T-helper 9 cell (primary cell): ENCODE measurements around the gene TRABD2B.

Experiments
- DNase-seq: peaks from one replicate; pipeline ENCODE4 v3.0.0-alpha.2; 2020

Gene TRABD2B

GRCh38 chr1:47903723-47904122, 93.5 kb downstream of the TRABD2B start:
- DNase-seq: no peak

GRCh38 chr1:47901001-47901575, 96.1 kb downstream of the TRABD2B start:
- no peak for DNase-seq

- DNase-seq: no peak
Observed at GRCh38 chr1:47898133-47898845, 98.9 kb downstream of the TRABD2B start.

DNA sequence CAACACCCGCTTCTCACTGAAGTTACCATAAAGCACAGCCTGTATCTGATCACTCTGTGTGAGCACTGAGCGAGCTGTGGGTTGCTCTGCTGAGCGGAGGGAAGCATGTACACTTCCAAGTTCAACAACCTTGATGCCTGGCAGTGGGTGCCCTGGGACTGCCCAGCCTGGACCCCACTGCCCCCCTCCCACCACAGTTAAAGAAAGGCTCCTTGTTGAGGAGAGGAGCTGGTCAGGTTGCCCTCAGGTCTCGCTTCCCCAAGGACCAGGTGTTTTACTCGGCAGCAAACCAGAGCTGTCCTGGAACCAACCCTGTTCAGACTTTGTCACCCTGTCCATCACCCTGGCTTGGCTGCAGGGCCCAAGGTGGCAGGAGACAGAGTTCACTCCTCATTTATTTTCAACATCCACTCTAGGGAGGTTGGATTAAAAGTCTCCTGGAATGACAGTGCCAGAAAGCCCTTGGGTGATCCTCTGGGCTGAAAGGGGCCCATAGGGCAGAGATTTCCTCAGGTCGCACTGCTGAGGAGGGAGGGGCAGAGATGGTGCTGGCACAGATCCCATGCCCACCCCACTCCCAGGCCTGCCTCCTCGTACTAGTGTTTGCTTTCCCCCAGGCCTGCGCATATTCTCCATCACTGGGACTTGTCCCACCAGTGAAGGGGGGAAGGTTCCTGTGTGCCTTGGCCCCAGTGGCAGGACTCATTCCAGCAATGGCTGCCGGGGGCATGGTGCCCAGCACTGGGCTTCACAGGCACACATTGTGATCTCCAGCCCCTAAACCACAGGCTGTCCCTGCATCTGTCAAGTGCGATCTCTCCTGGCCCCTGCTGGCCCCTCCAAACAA, 101.7 kb downstream of the TRABD2B start:
- DNase-seq: no peak

- no peak for DNase-seq
Observed at GRCh38 chr1:47894410-47895278, 102.5 kb downstream of the TRABD2B start.

DNA sequence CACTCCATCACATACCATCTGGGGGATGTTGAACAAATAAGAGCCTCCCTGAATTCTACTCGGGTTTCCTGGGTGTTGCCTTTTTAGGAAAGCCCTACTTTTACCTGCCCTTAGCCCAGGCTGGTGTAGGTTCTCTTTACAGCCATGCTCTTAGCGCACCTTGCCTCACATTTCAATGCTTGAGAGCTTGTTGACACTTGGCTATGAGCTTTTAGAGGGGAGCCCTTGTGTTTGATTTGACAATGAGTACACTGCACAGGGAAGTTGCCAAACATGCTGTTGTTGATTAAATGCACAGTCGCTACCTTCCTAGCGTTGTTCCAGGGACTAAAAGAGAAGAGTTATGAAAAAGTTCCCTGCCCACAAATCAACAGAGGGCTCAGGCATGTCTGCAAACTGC, 103.8 kb downstream of the TRABD2B start:
- DNase-seq: no peak

DNA sequence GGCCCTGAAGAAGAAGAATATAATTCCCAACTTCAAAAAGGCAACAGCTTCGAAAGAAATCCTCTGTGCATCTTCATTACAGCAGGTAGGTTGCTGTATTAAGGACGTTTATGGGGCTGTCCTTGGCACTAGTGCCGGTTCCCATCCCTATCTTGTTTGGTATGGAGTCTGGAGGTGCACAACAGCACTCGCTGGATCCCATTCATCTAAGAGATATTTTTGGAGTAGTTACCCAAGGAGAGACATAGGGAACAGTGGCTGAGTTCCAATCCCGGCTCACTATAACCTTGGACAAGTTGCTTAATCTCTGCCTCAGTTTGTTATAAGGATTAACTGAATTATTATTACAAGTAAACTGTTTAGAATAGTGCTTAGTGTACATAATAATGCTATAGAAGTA, 106.4 kb downstream of the TRABD2B start:
- no peak for DNase-seq

DNA sequence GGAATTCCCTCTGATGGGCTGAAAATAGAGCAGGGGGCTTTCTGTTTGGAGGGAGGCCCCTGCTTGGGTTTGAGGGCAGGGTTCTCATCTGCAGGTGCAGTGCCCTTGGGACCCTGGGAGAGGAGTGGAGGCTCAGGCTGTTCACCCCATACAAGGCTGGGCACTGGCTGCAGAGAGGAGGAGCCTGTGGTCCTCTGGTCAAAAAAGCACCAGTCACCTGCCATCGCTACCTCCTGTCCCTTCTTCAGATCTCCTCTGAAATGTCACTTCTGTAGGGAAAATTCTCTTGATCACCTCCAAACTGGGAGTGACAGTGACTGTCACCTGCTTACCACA, 108.9 kb downstream of the TRABD2B start:
- DNase-seq: no peak

- DNase-seq: no peak
Observed at GRCh38 chr1:47887475-47888293, 109.5 kb downstream of the TRABD2B start.

GRCh38 chr1:47887060-47887459, 110.1 kb downstream of the TRABD2B start:
- DNase-seq: no peak

- no peak for DNase-seq
Observed at GRCh38 chr1:47886141-47886540, 111.0 kb downstream of the TRABD2B start.

DNA sequence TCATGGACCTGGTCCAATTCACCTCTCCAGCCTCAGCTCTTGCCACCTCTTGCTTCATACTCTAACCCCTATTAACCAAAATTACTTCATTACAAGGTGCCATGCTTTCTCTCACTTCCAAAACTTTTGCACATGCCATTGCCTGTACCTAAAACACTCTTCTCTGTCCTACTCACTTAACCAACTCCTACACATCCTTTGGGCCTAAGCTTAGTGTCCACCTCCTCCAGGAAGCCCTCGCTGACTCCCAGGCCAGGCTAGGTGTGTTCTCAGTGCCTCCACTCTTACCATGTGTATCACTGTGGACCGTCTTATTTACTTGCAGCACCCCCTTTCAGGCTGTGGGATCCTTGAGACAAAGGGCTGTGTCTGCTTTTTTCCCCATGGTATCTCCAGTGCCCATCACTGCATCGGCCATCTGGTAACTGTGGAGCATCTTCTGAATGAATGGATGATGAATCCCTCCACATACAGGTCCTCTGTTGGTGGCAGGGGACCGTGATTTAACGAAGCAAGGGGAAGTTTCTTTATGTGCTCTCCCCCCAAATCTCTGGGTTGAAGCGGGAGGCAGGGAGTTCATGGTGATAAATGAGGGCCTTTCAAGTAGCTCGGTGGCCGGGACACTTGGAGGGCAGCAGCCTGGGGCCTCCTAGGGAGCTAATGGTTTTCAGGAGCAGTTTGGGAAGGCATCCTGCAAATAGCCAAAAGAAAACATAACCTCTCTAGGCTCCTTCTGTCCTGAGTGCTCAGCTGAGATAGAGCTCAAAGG, 111.9 kb downstream of the TRABD2B start:
- DNase-seq: no peak

- no peak for DNase-seq
Observed at GRCh38 chr1:47883963-47884362, 113.2 kb downstream of the TRABD2B start.

DNA sequence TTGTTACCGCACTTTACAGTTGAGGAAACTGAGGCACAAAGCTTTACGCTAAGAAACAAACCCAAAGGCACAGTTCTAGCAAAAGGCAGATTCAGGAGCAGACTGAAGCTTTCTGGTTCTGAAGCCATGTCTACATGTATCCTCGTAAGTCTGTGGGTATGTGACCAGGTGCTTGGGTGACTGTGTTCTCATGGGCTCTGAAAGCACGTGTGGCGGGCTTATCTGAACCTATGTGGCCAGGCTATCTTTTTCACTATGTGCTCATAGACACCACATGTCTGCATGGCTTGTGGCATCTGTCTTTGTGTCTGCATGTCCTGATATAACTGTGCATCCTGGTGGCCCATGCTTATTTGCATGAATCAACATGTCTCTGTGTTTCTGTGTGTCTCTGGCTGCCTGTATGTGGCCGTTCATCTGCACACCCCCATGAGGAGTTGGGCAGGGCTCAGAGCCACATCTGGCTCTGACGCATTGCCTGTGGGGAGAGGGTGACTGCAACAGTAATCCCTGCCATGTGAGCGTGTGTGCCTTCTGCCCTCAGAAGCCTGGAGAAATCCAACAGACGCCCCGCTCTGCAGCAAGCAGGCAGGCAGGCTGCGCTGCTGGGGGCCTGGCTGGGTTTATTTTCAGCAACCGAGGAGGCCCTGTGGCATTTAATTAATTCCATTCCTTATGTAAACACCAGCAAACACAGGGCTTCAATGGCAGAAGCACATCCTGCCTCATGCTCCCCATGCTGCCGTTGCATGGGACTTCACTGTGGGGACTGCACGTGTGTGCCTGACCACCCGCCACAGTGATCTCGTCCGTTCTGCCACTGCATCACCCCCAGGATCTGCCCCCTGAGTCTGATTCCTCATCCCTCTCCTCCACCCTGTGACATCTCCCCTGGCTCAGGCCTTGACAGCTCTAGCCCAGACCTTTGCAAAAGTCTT, 115.4 kb downstream of the TRABD2B start:
- no peak for DNase-seq

GRCh38 chr1:47876587-47876963, 120.6 kb downstream of the TRABD2B start:
- no peak for DNase-seq

DNA sequence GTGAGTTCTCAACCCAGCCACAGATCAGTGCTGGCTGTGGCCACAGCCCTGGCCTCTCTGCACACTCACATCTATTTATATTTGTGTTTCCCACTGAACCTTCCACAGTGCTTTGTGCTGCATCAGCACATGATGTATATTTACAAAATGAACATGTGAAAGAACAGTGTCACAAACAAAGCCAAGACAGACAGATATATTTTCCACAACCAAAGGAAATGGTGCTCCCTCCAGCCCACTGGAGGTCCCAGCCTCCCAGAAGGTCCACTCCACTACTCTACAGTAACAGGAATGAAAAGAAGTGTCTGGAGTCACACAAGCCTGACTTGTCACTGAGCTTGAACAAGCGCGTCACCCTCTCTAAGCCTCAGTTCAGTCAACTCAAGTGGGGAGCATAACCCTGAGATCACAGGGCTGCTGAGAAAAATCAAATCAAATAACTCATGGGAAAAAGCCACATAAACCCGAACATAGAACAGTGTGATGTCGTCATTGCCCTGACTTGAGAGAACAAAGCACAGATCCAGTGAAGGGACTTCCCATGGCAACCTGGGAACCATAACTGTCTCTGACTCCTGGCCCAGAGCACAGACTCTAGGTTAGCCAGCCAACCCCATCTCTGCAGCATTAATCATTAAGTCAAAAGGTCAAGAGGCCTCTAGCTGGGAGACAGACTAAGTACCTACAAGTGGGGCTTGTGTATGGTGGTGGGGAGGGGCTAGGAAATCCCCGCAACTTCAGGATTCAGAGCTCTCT, 121.2 kb downstream of the TRABD2B start:
- no peak for DNase-seq

DNA sequence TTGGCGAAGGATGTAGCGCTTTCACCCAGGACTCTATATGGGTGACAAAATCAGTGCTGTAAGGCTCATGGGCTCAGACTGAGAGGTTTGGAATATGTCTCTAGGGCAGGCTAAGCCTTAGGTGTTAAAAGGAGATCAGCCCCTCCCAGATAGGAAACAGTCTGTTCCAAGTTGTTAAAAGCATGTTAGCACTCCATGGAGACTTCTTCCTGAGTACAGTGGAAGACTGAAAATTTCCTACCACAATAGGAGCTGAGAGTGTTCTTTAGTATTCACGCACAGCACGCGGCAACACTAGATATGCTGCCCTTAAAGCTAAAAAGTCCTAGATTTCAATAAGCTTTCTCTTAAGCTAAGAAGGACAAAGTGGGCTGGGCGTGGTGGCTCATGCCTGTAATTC, 122.1 kb downstream of the TRABD2B start:
- DNase-seq: no peak

DNA sequence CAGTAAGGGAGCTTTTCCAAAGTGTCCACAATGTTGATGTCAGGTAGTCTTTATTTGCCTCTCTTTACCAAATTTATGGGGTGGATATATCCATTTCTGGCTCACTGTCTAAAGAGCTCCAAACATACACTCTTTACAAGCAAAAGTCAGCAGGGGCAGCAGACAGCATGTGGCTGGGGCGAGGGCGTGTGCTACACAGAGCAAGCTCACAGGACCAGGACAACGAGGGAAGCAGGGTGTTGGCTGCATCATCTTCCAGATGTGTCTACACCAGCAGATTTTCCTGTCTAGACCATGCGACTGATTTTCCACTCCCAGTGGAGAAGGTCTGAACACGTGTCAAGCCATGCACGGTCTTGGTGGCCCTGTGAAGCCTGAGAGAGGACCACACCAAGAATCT, 123.8 kb downstream of the TRABD2B start:
- DNase-seq: no peak

- no peak for DNase-seq
Observed at GRCh38 chr1:47872886-47873285, 124.3 kb downstream of the TRABD2B start.
